ENCODE data around the gene TTLL11. TPM values are rescaled to one million over a fixed set of nuclear protein-coding genes. Genes with fewer than 3 reads are reported as not detected.

The TTLL11 gene
- total and polyA plus RNA-seq, 4 donors: 1.4 to 4.5 (median 3.6) TPM

GRCh38 chr9:122090287-122090883 lies 2.7 kb downstream of the TTLL11 start:
- no peaks in the 10 kb centered on the region for H3K36me3 ChIP-seq (ENCODE audit: control insufficient read depth in 4 of 4, insufficient read depth in 3 of 4, low read depth in 1 of 4, low read length in 3 of 4)
- WGBS: 70% methylated on average over 9 of the region's 9 CpGs
- H3K9ac ChIP-seq (ENCODE audit: low read depth in 1 of 2, low read length in 2 of 2): no peak overlapping the region
- DNase-seq (ENCODE audit: low spot score): no peak
- H3K4me1 ChIP-seq (ENCODE audit: control insufficient read depth in 4 of 4, insufficient read depth in 4 of 4, low read length in 3 of 4): peaks cover 7 to 45% (median 33%) of the 10 kb centered on the region in 4 donors
- TF ChIP-seq EGR1 (IDR thresholded peaks at IDR 0.05; ENCODE audit: low read depth in 2 of 2) (peak in 1 of 2 donors; percentile 19), FOXA2 (IDR thresholded peaks at IDR 0.05) (no peak), CTCF (IDR thresholded peaks at IDR 0.05; ENCODE audit: low read depth, low read length, missing input control) (no peak), FOXA1 (IDR thresholded peaks at IDR 0.05) (no peak), NR2F2 (IDR thresholded peaks at IDR 0.05) (no peak), TAF1 (conservative IDR thresholded peaks at IDR 0.05) (no peak), REST (IDR thresholded peaks at IDR 0.05) (no peak), JUND (IDR thresholded peaks at IDR 0.05) (no peak), HNF4G (IDR thresholded peaks at IDR 0.05) (peak; percentile 44), RAD21 (IDR thresholded peaks at IDR 0.05) (no peak), SP1 (IDR thresholded peaks at IDR 0.05) (peak; percentile 39), HNF4A (conservative IDR thresholded peaks at IDR 0.05) (peak; percentile 74 to 89), YY1 (IDR thresholded peaks at IDR 0.05) (no peak), RXRA (IDR thresholded peaks at IDR 0.05) (peak; percentile 66 to 83), GABPA (IDR thresholded peaks at IDR 0.05 in 1 of 2, conservative IDR thresholded peaks at IDR 0.05 in 1 of 2) (no peak), ATF3 (IDR thresholded peaks at IDR 0.05) (no peak)
- TF ChIP-seq, protein P1, sequence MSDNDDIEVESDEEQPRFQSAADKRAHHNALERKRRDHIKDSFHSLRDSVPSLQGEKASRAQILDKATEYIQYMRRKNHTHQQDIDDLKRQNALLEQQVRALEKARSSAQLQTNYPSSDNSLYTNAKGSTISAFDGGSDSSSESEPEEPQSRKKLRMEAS (IDR thresholded peaks at IDR 0.05): no peak
- TF ChIP-seq, protein P2, sequence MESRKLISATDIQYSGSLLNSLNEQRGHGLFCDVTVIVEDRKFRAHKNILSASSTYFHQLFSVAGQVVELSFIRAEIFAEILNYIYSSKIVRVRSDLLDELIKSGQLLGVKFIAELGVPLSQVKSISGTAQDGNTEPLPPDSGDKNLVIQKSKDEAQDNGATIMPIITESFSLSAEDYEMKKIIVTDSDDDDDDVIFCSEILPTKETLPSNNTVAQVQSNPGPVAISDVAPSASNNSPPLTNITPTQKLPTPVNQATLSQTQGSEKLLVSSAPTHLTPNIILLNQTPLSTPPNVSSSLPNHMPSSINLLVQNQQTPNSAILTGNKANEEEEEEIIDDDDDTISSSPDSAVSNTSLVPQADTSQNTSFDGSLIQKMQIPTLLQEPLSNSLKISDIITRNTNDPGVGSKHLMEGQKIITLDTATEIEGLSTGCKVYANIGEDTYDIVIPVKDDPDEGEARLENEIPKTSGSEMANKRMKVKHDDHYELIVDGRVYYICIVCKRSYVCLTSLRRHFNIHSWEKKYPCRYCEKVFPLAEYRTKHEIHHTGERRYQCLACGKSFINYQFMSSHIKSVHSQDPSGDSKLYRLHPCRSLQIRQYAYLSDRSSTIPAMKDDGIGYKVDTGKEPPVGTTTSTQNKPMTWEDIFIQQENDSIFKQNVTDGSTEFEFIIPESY (IDR thresholded peaks at IDR 0.05): no peak
- no peaks in the 10 kb centered on the region for H3K27me3 ChIP-seq (ENCODE audit: control insufficient read depth in 4 of 4, insufficient read depth in 4 of 4, low read length in 3 of 4)
- no peaks in the 10 kb centered on the region for H3K9me3 ChIP-seq (ENCODE audit: control insufficient read depth in 4 of 4, low read length in 3 of 4)
- H3K4me3 ChIP-seq (ENCODE audit: low read depth in 1 of 3, low read length in 3 of 3): no peak overlapping the region
- no peak overlapping the region for H3K27ac ChIP-seq (ENCODE audit: low read depth in 1 of 2, low read length in 2 of 2)
